ENCODE data around the gene GPC1.

DNA sequence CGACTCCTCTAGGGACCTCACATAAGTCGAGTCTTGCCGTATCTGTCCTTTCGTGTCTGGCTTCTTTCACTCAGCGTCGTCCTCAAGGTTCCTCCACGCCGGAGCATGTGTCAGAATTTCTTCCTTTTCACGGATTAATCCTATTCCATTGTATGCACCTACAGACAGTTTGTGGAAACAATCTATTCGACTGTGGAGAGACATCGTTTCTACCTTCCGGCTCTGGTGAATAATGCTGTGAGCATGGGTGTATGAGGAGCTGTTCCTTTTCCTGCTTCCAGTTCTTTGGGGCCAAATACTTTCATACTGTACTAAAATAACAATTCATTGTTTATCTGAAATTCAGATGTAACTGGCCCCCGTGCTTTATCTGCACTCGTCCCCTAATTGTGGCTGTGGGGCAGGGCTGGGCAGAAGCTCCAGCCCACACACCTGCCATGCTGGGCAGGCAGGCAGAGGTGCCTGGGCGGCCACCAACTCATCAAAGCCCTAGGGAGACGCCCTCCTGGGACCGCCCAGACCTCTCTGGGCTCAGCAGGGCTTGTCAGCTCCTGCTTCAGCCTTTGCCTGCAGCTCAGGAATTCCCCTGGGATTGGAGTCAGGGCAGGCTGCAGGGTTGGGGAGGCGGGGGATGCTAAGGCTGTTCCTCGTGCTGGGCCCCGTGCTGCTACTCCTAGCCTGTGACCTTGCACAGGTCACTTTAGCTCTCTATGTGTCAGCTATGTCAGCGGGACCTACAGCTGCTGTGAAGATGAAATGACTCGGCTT lies 14.5 kb downstream of the GPC1 start:
- TF ChIP-seq POLR2AphosphoS5 (IDR thresholded peaks at IDR 0.05; ENCODE audit: low read depth, low read length) (no peak), SIN3A (IDR thresholded peaks at IDR 0.05; ENCODE audit: borderline replicate concordance, insufficient read depth, low read length) (no peak)

Measured in PFSK-1 (cell line).